ENCODE results near the gene CALML3.

Gene CALML3

GRCh38 chr10:5503477-5503835 lies 21.3 kb upstream of the CALML3 start:
- no peak for TF ChIP-seq CTCF (IDR thresholded peaks at IDR 0.05; ENCODE audit: low read depth, low read length, missing control alignments)
- H3K4me3 ChIP-seq (ENCODE audit: low read depth, low read length): no peak overlapping the region
- DNase-seq (ENCODE audit: low read depth): no peak

GRCh38 chr10:5504146-5505072 lies 20.4 kb upstream of the CALML3 start:
- TF ChIP-seq CTCF (IDR thresholded peaks at IDR 0.05; ENCODE audit: low read depth, low read length, missing control alignments): no peak
- no peak for DNase-seq (ENCODE audit: low read depth)
- H3K4me3 ChIP-seq (ENCODE audit: low read depth, low read length): no peak overlapping the region

DNA sequence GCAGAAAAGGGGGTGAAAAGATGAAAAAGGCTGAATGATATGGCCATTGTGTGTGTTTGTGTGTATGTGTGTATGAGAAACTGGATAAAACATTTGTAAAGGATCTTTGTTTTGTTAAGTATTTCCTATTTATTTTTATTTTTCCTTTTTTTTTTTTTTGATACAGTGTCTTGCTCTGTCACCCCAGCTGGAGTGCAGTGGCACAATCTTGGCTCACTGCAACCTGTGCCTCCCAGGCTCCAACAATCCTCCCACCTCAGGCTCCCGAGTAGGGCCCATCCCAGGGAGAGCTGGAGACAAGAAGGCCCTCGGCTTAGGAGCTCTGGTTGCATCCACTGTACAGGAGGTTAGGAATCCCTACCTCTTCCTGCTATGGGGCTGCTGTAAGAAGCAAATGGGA lies 18.5 kb upstream of the CALML3 start:
- TF ChIP-seq CTCF (IDR thresholded peaks at IDR 0.05; ENCODE audit: low read depth, low read length, missing control alignments): no peak
- DNase-seq (ENCODE audit: low read depth): no peak
- no peak overlapping the region for H3K4me3 ChIP-seq (ENCODE audit: low read depth, low read length)

GRCh38 chr10:5506751-5507648 lies 17.8 kb upstream of the CALML3 start:
- DNase-seq (ENCODE audit: low read depth): no peak
- TF ChIP-seq CTCF (IDR thresholded peaks at IDR 0.05; ENCODE audit: low read depth, low read length, missing control alignments): no peak
- H3K4me3 ChIP-seq (ENCODE audit: low read depth, low read length): no peak overlapping the region

DNA sequence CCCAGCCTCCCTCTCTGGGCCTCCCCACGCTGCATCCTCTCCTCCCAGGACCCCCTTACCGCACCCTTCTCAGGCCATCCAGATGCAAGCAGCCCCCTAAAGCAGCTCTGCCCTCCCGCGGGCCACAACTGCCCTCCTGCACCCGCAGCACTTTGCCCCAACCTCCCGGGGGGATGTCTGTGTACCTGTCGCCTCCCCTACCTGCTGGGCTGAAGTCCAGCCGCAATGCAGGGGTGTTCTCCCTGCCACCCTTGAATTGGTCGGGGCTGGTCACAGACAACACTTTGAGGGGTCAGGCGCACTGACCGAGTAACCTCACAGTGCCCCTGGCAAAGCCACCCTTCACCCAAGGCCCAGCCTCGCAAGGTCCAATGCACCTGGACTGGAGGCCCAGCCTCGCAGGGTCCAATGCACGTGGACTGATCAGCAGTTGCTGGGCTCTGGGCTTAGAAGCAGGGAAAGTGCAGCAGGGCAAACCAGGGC lies 17.1 kb upstream of the CALML3 start:
- no peak for TF ChIP-seq CTCF (IDR thresholded peaks at IDR 0.05; ENCODE audit: low read depth, low read length, missing control alignments)
- H3K4me3 ChIP-seq (ENCODE audit: low read depth, low read length): no peak overlapping the region
- no peak for DNase-seq (ENCODE audit: low read depth)

DNA sequence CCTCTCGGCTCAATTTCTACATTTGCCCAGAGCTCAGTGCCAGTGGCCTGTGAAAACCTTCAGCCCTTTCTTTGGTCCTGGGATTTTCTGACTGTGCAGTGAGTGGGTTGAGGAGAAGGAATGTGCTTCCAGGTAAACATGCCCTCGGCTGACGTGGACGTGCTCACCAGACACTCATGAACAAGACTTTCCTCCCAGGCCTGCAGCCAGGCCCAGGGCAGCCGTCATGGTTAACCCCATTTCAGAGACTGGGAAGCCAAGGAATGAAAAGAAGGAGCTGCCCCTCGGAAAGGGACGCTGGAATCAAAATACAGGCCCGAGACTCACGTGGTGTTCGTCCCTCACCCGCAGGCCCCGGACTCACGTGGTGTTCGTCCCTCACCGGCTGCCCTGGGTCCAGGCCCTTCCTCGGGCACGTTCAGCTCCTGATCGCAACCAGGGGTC lies 16.6 kb upstream of the CALML3 start:
- H3K4me3 ChIP-seq (ENCODE audit: low read depth, low read length): no peak overlapping the region
- no peak for DNase-seq (ENCODE audit: low read depth)
- TF ChIP-seq CTCF (IDR thresholded peaks at IDR 0.05; ENCODE audit: low read depth, low read length, missing control alignments): no peak
